IMR-90 (cell line): ENCODE results near the gene MYO1G. TPM values are rescaled to one million over a fixed set of nuclear protein-coding genes. Genes with fewer than 3 reads are reported as not detected.

Source experiments
- ATAC-seq: fragments of 200-7000 bp; cut with Tn5 transposase; 2 replicates; pipeline ENCODE4 v1.9.1; 2020; ENCODE audit warnings: low read depth, mild to moderate bottlenecking, moderate library complexity
- BruUV-seq: library from RNA; stranded (reverse); fragments of 400-500 nt; replicated peaks from 2 replicates; lab custom pipeline; 2021; lab: Mats Ljungman, UMichigan
- CTCF ChIA-PET: fragments of 300-600 bp; formaldehyde crosslinking; extraction: SDS; loops from one replicate; lab custom pipeline; 2021; ENCODE audit warnings: antibody characterized with exemption; lab: Yijun Ruan, JAX
- POLR2A ChIA-PET: fragments of 300-600 bp; sonication (Branson Sonifier 250); formaldehyde crosslinking; loops from one replicate; lab custom pipeline; 2022; ENCODE audit warnings: antibody characterized with exemption; ENCODE audit not compliant: unreplicated experiment; lab: Charles Lee
- DNase-seq: peaks from one replicate; pipeline ENCODE4 v3.0.0; 2013
- H2AFZ ChIP-seq: replicated peaks from 2 replicates; pipeline ENCODE3; 2013; ENCODE audit warnings: low read length, mild to moderate bottlenecking; ENCODE audit not compliant: poor library complexity
- H2AK5ac ChIP-seq: 2 replicates; pipeline ENCODE4 v1.6.1; 2013; ENCODE audit warnings: low read depth, low read length, inconsistent platforms
- H2AK9ac ChIP-seq: replicated peaks from 2 replicates; pipeline ENCODE3; 2013; ENCODE audit warnings: mild to moderate bottlenecking, low read depth, low read length, moderate library complexity; ENCODE audit not compliant: poor library complexity
- H2BK120ac ChIP-seq: 2 replicates; pipeline ENCODE4 v1.6.1; 2013; ENCODE audit warnings: low read depth, low read length, inconsistent platforms
- H2BK15ac ChIP-seq: 3 replicates; pipeline ENCODE4 v1.6.1; 2013; ENCODE audit warnings: low read depth, low read length, inconsistent platforms
- H2BK20ac ChIP-seq: 2 replicates; pipeline ENCODE4 v1.6.1; 2013; ENCODE audit warnings: low read depth, mild to moderate bottlenecking, inconsistent platforms, low read length, moderate library complexity
- H2BK5ac ChIP-seq: 2 replicates; pipeline ENCODE4 v1.6.1; 2013; ENCODE audit warnings: mild to moderate bottlenecking, low read depth, low read length, inconsistent platforms; ENCODE audit not compliant: poor library complexity, severe bottlenecking
- H3K14ac ChIP-seq: replicated peaks from 2 replicates; pipeline ENCODE4 v1.6.1; 2013; ENCODE audit warnings: low read depth, low read length, inconsistent platforms
- H3K18ac ChIP-seq: 2 replicates; pipeline ENCODE4 v1.6.1; 2013; ENCODE audit warnings: low read depth, low read length, control low read depth
- H3K23ac ChIP-seq: 2 replicates; pipeline ENCODE4 v1.6.1; 2013; ENCODE audit warnings: low read depth, low read length, inconsistent platforms
- H3K27ac ChIP-seq: 2 replicates; pipeline ENCODE4 v1.5.1; 2013; ENCODE audit warnings: mild to moderate bottlenecking, control low read depth, low read length; ENCODE audit not compliant: insufficient read depth
- H3K27me3 ChIP-seq: 2 replicates; pipeline ENCODE4 v1.6.1; 2013; ENCODE audit warnings: low read length; ENCODE audit not compliant: control insufficient read depth, insufficient read depth
- H3K36me3 ChIP-seq: 2 replicates; pipeline ENCODE4 v1.6.1; 2013; ENCODE audit warnings: low read length, mixed read lengths; ENCODE audit not compliant: control insufficient read depth, insufficient read depth
- H3K4ac ChIP-seq: 2 replicates; pipeline ENCODE4 v1.6.1; 2013; ENCODE audit warnings: low read depth, low read length, inconsistent platforms
- H3K4me1 ChIP-seq: 2 replicates; pipeline ENCODE4 v1.6.1; 2013; ENCODE audit warnings: low read length, mixed read lengths; ENCODE audit not compliant: control insufficient read depth, insufficient read depth
- H3K4me2 ChIP-seq: 2 replicates; pipeline ENCODE4 v1.6.1; 2013; ENCODE audit warnings: low read depth, mild to moderate bottlenecking, control low read depth, low read length, moderate library complexity
- H3K4me3 ChIP-seq: 2 replicates; pipeline ENCODE4 v1.5.1; 2013; ENCODE audit warnings: low read depth, mild to moderate bottlenecking, control low read depth, low read length, moderate library complexity; ENCODE audit not compliant: insufficient read depth
- H3K56ac ChIP-seq: 2 replicates; pipeline ENCODE4 v1.6.1; 2013; ENCODE audit warnings: low read length, inconsistent platforms; ENCODE audit not compliant: insufficient read depth; ENCODE audit errors: extremely low read depth
- H3K79me1 ChIP-seq, 2 experiments: 2 replicates each; pipeline ENCODE4 v1.6.1; 2013; ENCODE audit warnings: low read length in 2 of 2, inconsistent platforms in 1 of 2, low read depth in 1 of 2
- H3K9ac ChIP-seq: 2 replicates; pipeline ENCODE4 v1.6.1; 2013; ENCODE audit warnings: low read depth, low read length, control low read depth
- H3K9me1 ChIP-seq: 2 replicates; pipeline ENCODE4 v1.6.1; 2013; ENCODE audit warnings: low read length, inconsistent platforms; ENCODE audit not compliant: insufficient read depth
- H3K9me3 ChIP-seq: 2 replicates; pipeline ENCODE4 v1.6.1; 2013; ENCODE audit warnings: low read length; ENCODE audit not compliant: control insufficient read depth, insufficient read depth
- H4K20me1 ChIP-seq: 2 replicates; pipeline ENCODE4 v1.6.1; 2013; ENCODE audit warnings: low read length, inconsistent platforms; ENCODE audit not compliant: insufficient read depth
- H4K5ac ChIP-seq: 2 replicates; pipeline ENCODE4 v1.6.1; 2013; ENCODE audit warnings: mild to moderate bottlenecking, low read depth, low read length, control low read depth
- H4K8ac ChIP-seq, 2 experiments: 2 replicates each; pipeline ENCODE4 v1.6.1; 2013; ENCODE audit warnings: low read depth in 2 of 2, low read length in 2 of 2, control low read depth in 1 of 2, inconsistent platforms in 1 of 2
- H4K91ac ChIP-seq: 2 replicates; pipeline ENCODE4 v1.6.1; 2013; ENCODE audit warnings: low read depth, low read length, inconsistent platforms; ENCODE audit not compliant: insufficient read depth
- ELK1 ChIP-seq: fragments of 150-350 bp; IDR thresholded peaks from 2 replicates; pipeline ENCODE4 v1.6.1; 2016; ENCODE audit warnings: low read depth, mild to moderate bottlenecking, low read length, moderate library complexity, borderline replicate concordance
- MXI1 ChIP-seq: IDR thresholded peaks from 2 replicates; pipeline ENCODE4 v1.6.1; 2012; ENCODE audit warnings: low read depth, mild to moderate bottlenecking, low read length, moderate library complexity, borderline replicate concordance
- NFE2L2 ChIP-seq: fragments of 150-350 bp; IDR thresholded peaks from 2 replicates; pipeline ENCODE4 v1.6.1; 2016; ENCODE audit warnings: low read depth, mild to moderate bottlenecking, low read length
- RCOR1 ChIP-seq: IDR thresholded peaks from 2 replicates; pipeline ENCODE4 v1.6.1; 2012; ENCODE audit warnings: mild to moderate bottlenecking, low read length, improper control_type of control experiment; ENCODE audit not compliant: insufficient replicate concordance
- RFX5 ChIP-seq: IDR thresholded peaks from 2 replicates; pipeline ENCODE4 v1.8.0; 2012; ENCODE audit warnings: low read depth, mild to moderate bottlenecking, low read length, moderate library complexity
- WGBS, 2 experiments: methylation state at CpG; one replicate each; pipeline versions ENCODE4 v1.1.5 to v1.1.7; 2013; ENCODE audit warnings: missing lambda C conversion rate in 2 of 2; ENCODE audit not compliant: insufficient read length in 1 of 2; ENCODE audit errors: extremely low coverage in 2 of 2; 5-methylcytosine and 5-hydroxymethylcytosine counted together
- dilution Hi-C: fragments of 300-500 bp; cut with HindIII; formaldehyde crosslinking; loops from one replicate; pipeline ENCODE4 v1.14.3; 2018; ENCODE audit warnings: low sequenced_read_pairs; ENCODE audit not compliant: unreplicated experiment
- in situ Hi-C: fragments of 300-500 bp; cut with MboI; formaldehyde crosslinking; loops from 3 replicates; pipeline ENCODE4 v1.14.3; 2019; ENCODE audit warnings: low sequenced_read_pairs, inconsistent platforms, mixed read lengths
- intact Hi-C: fragments of 100-400 bp; cut with micrococcal nuclease; formaldehyde crosslinking; loops from 2 replicates; pipeline ENCODE4 v1.10.0; 2022
- polyA plus RNA-seq, 3 experiments: library from polyadenylated mRNA; depleted of rRNA; stranded (reverse); fragments of >200 nt; gene quantifications; 2 replicates each; pipeline ENCODE4 v1.2.3, GENCODE V29; 2012; ENCODE audit warnings: low replicate concordance in 1 of 3
- total RNA-seq: library from RNA; depleted of rRNA; stranded (reverse); fragments of >200 nt; gene quantifications from 2 replicates; pipeline ENCODE4 v1.2.3, GENCODE V29; 2012
- TF ChIP-seq, protein P1 (sequence below): conservative IDR thresholded peaks from 2 replicates; pipeline ENCODE4 v1.5.1; 2012; ENCODE audit warnings: mild to moderate bottlenecking, low read depth, low read length, improper control_type of control experiment

MYO1G gene
- total and polyA plus RNA-seq, 2 of the 4 experiments (the other 2 are of a cell fraction), result under 0.01 to 0.02 TPM

DNA sequence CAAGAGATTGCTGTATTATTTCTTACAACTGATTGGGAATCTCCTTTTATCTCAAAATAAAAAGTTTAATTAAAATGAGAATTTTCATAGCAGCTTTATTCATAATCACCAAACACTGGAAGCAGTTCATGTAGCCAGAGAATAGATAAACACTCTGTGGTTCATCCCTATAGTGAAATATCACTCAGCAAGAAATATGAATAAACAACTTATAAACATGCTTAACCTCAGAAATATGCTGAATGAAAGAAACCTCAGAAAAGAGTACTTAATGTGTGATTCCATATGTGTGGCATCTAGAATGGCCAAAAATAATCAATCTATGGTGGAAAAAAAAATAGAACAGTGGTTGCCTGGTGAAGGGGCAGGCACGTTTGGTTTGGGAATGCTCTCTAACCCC, 33.3 kb downstream of the MYO1G start:
- H3K4me3 ChIP-seq, result no peak overlapping the region
- no peaks in the 10 kb centered on the region for H4K20me1 ChIP-seq
- no TSS peak for BruUV-seq
- H2AK5ac ChIP-seq, result no peak overlapping the region
- TF ChIP-seq, protein P1, sequence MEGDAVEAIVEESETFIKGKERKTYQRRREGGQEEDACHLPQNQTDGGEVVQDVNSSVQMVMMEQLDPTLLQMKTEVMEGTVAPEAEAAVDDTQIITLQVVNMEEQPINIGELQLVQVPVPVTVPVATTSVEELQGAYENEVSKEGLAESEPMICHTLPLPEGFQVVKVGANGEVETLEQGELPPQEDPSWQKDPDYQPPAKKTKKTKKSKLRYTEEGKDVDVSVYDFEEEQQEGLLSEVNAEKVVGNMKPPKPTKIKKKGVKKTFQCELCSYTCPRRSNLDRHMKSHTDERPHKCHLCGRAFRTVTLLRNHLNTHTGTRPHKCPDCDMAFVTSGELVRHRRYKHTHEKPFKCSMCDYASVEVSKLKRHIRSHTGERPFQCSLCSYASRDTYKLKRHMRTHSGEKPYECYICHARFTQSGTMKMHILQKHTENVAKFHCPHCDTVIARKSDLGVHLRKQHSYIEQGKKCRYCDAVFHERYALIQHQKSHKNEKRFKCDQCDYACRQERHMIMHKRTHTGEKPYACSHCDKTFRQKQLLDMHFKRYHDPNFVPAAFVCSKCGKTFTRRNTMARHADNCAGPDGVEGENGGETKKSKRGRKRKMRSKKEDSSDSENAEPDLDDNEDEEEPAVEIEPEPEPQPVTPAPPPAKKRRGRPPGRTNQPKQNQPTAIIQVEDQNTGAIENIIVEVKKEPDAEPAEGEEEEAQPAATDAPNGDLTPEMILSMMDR, result no peak
- TF ChIP-seq RFX5 (no peak), ELK1 (no peak), MXI1 (no peak), RCOR1 (no peak), NFE2L2 (no peak)
- H2BK120ac ChIP-seq, result no peak overlapping the region
- intact Hi-C loops (no loop called here), dilution Hi-C loops (no loop called here), in situ Hi-C loops (no loop called here)
- H3K56ac ChIP-seq, result no peak overlapping the region
- no peak overlapping the region for H3K4ac ChIP-seq
- ChIA-PET CTCF (no interaction called here), POLR2A (no interaction called here)
- no peak overlapping the region for H3K27ac ChIP-seq
- no peak overlapping the region for H2BK15ac ChIP-seq
- no peaks in the 10 kb centered on the region for H3K36me3 ChIP-seq
- no peak overlapping the region for H3K23ac ChIP-seq
- H2BK20ac ChIP-seq, result no peak overlapping the region
- H4K91ac ChIP-seq, result no peak overlapping the region
- no CpG with 5 or more reads among the region's 1 CpG for WGBS, 2 experiments
- H3K4me2 ChIP-seq, result no peak overlapping the region
- H2AFZ ChIP-seq, result no peak overlapping the region
- DNase-seq, result peak; percentile 8
- H4K8ac ChIP-seq, result no peak overlapping the region
- H3K18ac ChIP-seq, result no peak overlapping the region
- no peak overlapping the region for H2BK5ac ChIP-seq
- H4K5ac ChIP-seq, result no peak overlapping the region
- peak; percentile 92 for ATAC-seq
- no peak overlapping the region for H3K14ac ChIP-seq
- H3K79me1 ChIP-seq, result no peaks in the 10 kb centered on the region
- no peak overlapping the region for H2AK9ac ChIP-seq
- H3K4me1 ChIP-seq, result no peaks in the 10 kb centered on the region
- H3K27me3 ChIP-seq, result peaks cover 8% of the 10 kb centered on the region
- H3K9ac ChIP-seq, result no peak overlapping the region
- H3K9me1 ChIP-seq, result no peaks in the 10 kb centered on the region
- no peaks in the 10 kb centered on the region for H3K9me3 ChIP-seq
